Stomach (tissue), 9 donors: ENCODE measurements around the gene LCE3B. TPM values are rescaled to one million over a fixed set of nuclear protein-coding genes. Genes with fewer than 3 reads are reported as not detected.

Experiments
- DNase-seq, 2 donors: peaks; one replicate each; pipeline versions ENCODE4 v3.0.0 to v3.0.0-alpha.2; 2013 to 2019
- H3K27ac ChIP-seq, 5 donors: fragments of 200-600 bp in 4 of 5; sonication (generic) in 4 of 5; one replicate each; pipeline ENCODE4 v1.5.1; 2013 to 2019; ENCODE audit warnings: mild to moderate bottlenecking in 1 of 5, moderate library complexity in 1 of 5
- H3K27me3 ChIP-seq, 3 donors: fragments of 200-600 bp; sonication (generic); one replicate each; pipeline ENCODE4 v1.5.1; 2017 to 2019; ENCODE audit warnings: mixed run types in 1 of 3
- H3K36me3 ChIP-seq, 4 donors: fragments of 200-600 bp; sonication (generic); 1 replicate in 3 of 4; 2 replicates in 1 of 4; pipeline ENCODE4 v1.5.1; 2016 to 2019
- H3K4me1 ChIP-seq, 4 donors: fragments of 200-600 bp; sonication (generic); one replicate each; pipeline ENCODE4 v1.5.1; 2016 to 2019
- H3K4me3 ChIP-seq, 4 donors: fragments of 200-600 bp; sonication (generic) in 3 of 4; one replicate each; pipeline ENCODE4 v1.5.1; 2016 to 2019; ENCODE audit warnings: mild to moderate bottlenecking in 1 of 4
- H3K9me3 ChIP-seq, 4 donors: fragments of 200-600 bp; sonication (generic); one replicate each; pipeline ENCODE4 v1.5.1; 2016 to 2019
- CTCF ChIP-seq, 7 experiments: fragments of 450-650 bp in 4 of 7; fragments of 200-600 bp in 3 of 7; sonication (generic) in 3 of 7; IDR thresholded peaks; one replicate each; pipeline ENCODE4 v1.5.1; 2016 to 2019; ENCODE audit warnings: antibody characterized with exemption in 7 of 7, control low read depth in 2 of 7, mild to moderate bottlenecking in 1 of 7
- EP300 ChIP-seq: sonication (generic); formaldehyde crosslinking; IDR thresholded peaks from one replicate; pipeline ENCODE4 v1.6.1; 2017; ENCODE audit warnings: antibody characterized with exemption
- POLR2A ChIP-seq, 4 donors: fragments of 450-650 bp; IDR thresholded peaks; one replicate each; pipeline ENCODE4 v1.6.1; 2016; ENCODE audit warnings: antibody characterized with exemption in 4 of 4, control low read depth in 2 of 4, mild to moderate bottlenecking in 1 of 4, moderate library complexity in 1 of 4
- POLR2AphosphoS5 ChIP-seq, 3 donors: sonication (generic); formaldehyde crosslinking; IDR thresholded peaks; one replicate each; pipeline ENCODE4 v1.6.1; 2016; ENCODE audit warnings: antibody characterized with exemption in 3 of 3
- WGBS, 5 donors: extraction: QIAGEN DNeasy Blood & Tissue Kit in 3 of 5; methylation state at CpG; one replicate each; pipeline versions ENCODE4 v1.1.5 to v1.1.7; 2013 to 2018; 5-methylcytosine and 5-hydroxymethylcytosine counted together
- intact Hi-C: fragments of 100-400 bp; cut with DNase I; formaldehyde crosslinking; loops from one replicate; pipeline ENCODE4 v1.15.1; 2023; ENCODE audit warnings: low total_unique reads
- polyA plus RNA-seq, 3 donors: library from polyadenylated mRNA; stranded (reverse); fragments of 200-250 nt; gene quantifications; one replicate each; pipeline ENCODE4 v1.2.3, GENCODE V29; 2013
- total RNA-seq, 5 donors: library from RNA; depleted of rRNA; stranded (reverse); fragments of >200 nt; gene quantifications; one replicate each; pipeline versions ENCODE4 v1.1.0 to v1.2.3, GENCODE V29; 2014 to 2016
- donor health status: healthy with polysubstance abuse.
- donor health status: Bipolar disorder and iron deficiency.
- donor health status: healthy.

The LCE3B gene
- total and polyA plus RNA-seq, 8 donors: not detected

DNA sequence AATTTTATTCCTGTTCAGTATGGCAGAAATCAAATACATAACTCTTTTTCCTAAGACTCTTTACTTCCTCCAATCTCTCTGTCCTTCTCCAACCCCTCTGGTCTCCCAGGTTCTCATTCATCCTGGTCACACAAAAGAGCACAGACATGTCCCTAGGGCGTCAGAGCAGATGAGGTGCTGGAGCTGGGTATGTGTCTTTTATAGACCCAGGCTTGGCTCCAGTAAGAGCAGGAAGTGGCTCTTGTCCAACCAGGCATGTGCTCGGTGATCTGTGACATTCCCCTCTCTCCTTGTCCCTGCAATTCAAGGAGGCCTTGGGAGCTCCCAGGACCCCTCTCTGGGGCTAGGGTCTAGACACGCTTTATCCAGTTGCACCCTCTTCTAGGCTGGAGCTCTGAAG is 31.5 kb downstream of the LCE3B start:
- Histone ChIP-seq H3K4me1 (no peaks in the 10 kb centered on the region), H3K27me3 (peaks cover 0 to 12% (median 0%) of the 10 kb centered on the region in 3 donors), H3K4me3 (no peak overlapping the region), H3K36me3 (no peaks in the 10 kb centered on the region), H3K27ac (no peak overlapping the region), H3K9me3 (no peaks in the 10 kb centered on the region)
- no peak for DNase-seq
- WGBS, 5 donors: 46 to 67% (median 52%) methylated on average over 3 of the region's 3 CpGs
- TF ChIP-seq EP300 (no peak), POLR2A (IDR thresholded peaks at IDR 0.05) (no peak), CTCF (IDR thresholded peaks at IDR 0.05) (no peak), POLR2AphosphoS5 (IDR thresholded peaks at IDR 0.05) (no peak)
- intact Hi-C loops: no loop called here

DNA sequence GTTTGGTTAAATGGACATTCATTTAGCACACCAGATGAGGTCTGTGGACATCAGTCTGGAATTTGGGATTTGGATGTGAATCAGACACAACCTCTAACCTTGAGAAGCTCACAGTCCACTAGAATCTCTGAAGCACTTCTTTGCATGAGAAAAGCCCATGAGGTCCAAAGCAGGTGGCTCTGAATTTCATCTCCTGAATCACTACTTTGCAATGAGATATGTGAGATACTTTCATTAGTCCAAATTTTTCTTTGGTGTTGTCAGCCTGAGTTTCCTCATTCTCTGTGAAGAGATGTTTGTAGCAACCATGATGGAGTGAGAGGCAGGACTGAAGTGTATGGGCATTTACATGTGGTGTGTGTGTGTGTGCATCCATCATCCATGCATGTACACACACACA is 33.0 kb downstream of the LCE3B start:
- peaks cover 0 to 12% (median 0%) of the 10 kb centered on the region in 3 donors for H3K27me3 ChIP-seq
- H3K27ac ChIP-seq: no peak overlapping the region
- H3K4me3 ChIP-seq: no peak overlapping the region
- intact Hi-C loops: no loop called here
- TF ChIP-seq POLR2AphosphoS5 (IDR thresholded peaks at IDR 0.05): no peak
- no peak for DNase-seq
- no peaks in the 10 kb centered on the region for H3K4me1 ChIP-seq
- H3K9me3 ChIP-seq: no peaks in the 10 kb centered on the region
- no peaks in the 10 kb centered on the region for H3K36me3 ChIP-seq

DNA sequence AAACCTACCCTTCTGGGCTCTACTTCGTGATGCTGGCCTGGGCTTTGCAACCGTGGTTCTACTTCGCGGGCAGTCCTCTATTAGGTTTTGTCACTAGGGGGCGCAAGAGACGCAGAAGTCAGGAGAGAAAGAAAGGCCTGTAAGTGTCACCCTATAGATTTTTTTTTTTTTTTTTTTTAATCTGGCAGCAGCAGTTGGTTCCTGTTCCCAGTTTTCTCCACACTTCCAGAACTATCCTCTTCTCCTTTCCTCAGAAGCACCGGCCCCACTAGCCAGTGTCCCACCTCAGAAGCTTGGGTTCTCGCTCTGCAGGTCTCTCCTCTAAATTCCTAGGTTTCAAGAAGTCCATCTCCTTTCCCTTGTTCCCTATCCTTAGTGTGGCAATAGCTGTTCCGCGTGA is 40.5 kb downstream of the LCE3B start:
- TF ChIP-seq EP300 (no peak), POLR2A (IDR thresholded peaks at IDR 0.05) (no peak), CTCF (IDR thresholded peaks at IDR 0.05) (peak in 4 of 7 experiments; percentile 26 to 37 (median 29)), POLR2AphosphoS5 (IDR thresholded peaks at IDR 0.05) (no peak)
- 29 to 37% (median 34%) methylated on average over 10 of the region's 10 CpGs for WGBS, 5 donors
- peak; percentile 34 to 81 for DNase-seq
- H3K27ac ChIP-seq: no peak overlapping the region
- no peak overlapping the region for H3K4me3 ChIP-seq
- intact Hi-C loops: no loop called here
- no peaks in the 10 kb centered on the region for H3K27me3 ChIP-seq
- no peaks in the 10 kb centered on the region for H3K9me3 ChIP-seq
- no peaks in the 10 kb centered on the region for H3K36me3 ChIP-seq
- H3K4me1 ChIP-seq: no peaks in the 10 kb centered on the region

DNA sequence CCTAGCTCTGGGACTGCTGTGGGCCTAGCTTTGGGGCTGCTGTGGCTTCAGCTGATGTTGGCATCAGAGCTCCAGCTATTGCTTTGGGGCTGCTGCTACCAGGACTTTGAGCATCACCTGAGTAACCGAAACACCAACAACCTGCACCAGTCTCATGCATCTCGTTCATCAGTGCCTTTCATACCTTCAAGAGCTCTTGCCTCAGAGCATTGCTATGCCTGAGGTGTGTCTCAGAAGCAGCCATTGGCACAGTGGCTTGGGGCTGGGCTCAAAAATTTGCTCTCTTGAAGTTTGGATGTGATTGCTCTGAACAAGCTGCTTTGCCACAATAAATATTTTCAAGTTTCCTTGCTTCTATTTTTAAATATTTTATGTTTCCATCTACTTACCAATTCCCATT is 42.8 kb downstream of the LCE3B start:
- Histone ChIP-seq H3K4me3 (no peak overlapping the region), H3K4me1 (no peaks in the 10 kb centered on the region), H3K36me3 (no peaks in the 10 kb centered on the region), H3K9me3 (no peaks in the 10 kb centered on the region), H3K27ac (no peak overlapping the region), H3K27me3 (no peaks in the 10 kb centered on the region)
- WGBS, 5 donors: 47 to 67% (median 61%) methylated on average over 2 of the region's 2 CpGs
- intact Hi-C loops: no loop called here
- DNase-seq: no peak
- TF ChIP-seq CTCF (IDR thresholded peaks at IDR 0.05): no peak

GRCh38 chr1:152657677-152658076 is 44.1 kb downstream of the LCE3B start:
- Histone ChIP-seq H3K27me3 (peaks cover 0 to under 1% (median 0%) of the 10 kb centered on the region in 3 donors), H3K4me3 (no peak overlapping the region), H3K36me3 (no peaks in the 10 kb centered on the region), H3K27ac (no peak overlapping the region), H3K4me1 (no peaks in the 10 kb centered on the region), H3K9me3 (no peaks in the 10 kb centered on the region)
- WGBS, 5 donors: 75 to 90% (median 82%) methylated on average over 4 of the region's 4 CpGs
- DNase-seq: no peak
- intact Hi-C loops: no loop called here
- TF ChIP-seq EP300: no peak
- TF ChIP-seq POLR2A (IDR thresholded peaks at IDR 0.05): no peak
- no peak for TF ChIP-seq POLR2AphosphoS5 (IDR thresholded peaks at IDR 0.05)
- TF ChIP-seq CTCF (IDR thresholded peaks at IDR 0.05): no peak
